Stimulated activated CD4-positive, alpha-beta T cell treated with anti-CD3 and anti-CD28 coated beads, Interleukin-15, amount 100 ng/mL, for 48 hours (primary cell): ENCODE data around the gene RITA1.
A peak's percentile ranks its signal among the peaks of the same experiment; 100 is the strongest.
"Not testable (repeated sequence)": the region's sequence is repeated elsewhere in the genome, so short reads cannot be mapped to it uniquely, and the experiment has no call there.

Experiments
- DNase-seq, 2 donors: peaks; one replicate each; pipeline ENCODE4 v3.0.0-alpha.2; 2020; ENCODE audit warnings: low read depth in 2 of 2

RITA1 gene

DNA sequence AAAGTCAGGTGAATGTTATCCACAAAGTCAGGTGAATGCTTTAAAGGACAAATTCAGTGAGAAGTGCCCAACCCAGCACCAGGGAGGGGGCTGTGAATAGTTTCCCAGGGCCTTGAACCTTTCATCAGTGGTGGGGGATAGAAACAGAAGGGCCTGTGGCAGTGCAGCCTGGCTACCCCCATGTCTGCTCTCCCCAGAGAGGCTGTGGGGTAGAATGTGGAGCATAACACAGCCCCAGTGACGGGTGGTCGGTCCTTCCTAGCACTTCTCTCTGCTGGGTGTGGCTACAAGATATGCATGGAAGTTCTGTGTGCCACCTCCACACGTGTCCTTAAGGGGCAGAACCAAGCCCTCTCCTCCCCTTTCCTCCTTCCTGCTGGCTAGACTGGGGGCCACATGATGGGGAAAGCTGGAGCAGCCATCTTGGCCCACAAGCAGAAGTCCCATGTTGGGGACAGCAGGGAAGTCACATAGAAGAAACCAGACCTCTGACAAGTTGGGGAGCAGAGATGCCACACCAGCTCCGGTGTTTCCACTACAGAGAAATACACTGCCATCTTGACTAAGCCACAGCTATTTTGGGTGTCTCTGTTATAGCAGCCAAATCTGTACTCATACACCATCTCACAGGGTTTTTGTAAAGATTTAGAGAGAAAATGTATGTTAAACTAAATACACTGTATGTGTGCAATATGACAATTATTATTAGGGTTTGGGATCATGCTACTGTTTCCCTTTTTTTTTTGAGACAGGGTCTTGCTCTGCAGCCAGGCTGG lies 17.0 kb downstream of the RITA1 start:
- no peak for DNase-seq

DNA sequence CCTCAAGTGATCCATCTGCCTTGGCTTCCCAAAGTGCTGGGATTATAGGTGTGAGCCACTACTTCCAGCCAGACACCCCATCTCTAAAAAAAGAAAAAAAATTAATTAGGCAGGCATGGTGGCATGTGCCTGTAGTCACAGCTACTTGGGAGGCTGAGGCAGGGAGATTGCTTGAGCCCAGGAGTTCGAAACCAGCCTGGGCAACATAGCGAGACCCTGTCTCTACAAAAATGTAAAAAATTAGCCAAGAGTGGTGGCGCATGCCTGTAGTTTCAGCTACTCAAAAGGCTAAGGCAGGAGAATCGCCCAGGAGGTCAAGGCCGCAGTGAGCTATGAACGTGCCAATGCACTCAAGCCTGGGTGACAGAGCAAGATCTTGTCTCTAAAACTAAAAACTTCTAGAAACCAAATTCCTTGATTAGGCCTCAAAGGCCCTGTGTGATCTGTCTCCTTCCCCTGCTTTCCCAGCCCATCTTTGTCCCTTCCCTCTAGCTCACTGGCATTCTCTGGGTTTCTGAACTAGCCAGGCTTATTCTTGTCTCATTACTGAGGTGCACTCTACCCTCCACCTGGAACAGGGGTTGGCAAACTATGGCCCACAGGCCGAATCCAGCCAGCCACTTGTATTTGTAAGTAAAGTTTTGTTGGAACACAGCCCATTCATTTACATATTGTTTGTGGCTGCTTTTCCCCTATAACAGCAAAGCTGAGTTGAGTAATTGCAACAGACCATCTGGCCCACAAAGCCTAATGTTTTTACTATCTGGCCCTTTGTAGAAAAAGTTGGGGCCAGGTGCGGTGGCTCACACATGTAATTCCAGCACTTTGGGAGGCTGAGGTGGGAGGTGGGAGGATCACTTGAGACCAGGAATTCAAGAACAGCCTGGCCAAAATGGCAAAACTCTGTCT lies 18.6 kb downstream of the RITA1 start:
- no peak for DNase-seq

DNA sequence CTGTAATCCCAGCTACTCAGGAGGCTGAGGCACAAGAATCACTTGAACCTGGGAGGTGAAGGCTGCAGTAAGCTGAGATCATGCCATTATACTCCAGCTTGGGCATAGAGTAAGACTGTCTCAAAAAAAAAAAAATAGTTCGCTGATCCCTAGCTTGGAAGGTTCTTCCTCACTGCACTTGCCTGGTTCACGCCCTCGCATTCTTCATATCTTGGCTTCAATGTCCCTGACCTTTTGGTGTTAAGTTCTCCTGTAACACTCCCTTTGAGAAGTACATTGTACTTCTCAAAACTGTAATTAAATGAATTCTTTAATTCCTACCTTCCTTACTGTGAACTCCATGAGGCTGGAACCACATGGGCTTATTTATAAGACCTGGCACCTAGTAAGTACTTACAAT lies 19.3 kb downstream of the RITA1 start:
- DNase-seq, result no peak

DNA sequence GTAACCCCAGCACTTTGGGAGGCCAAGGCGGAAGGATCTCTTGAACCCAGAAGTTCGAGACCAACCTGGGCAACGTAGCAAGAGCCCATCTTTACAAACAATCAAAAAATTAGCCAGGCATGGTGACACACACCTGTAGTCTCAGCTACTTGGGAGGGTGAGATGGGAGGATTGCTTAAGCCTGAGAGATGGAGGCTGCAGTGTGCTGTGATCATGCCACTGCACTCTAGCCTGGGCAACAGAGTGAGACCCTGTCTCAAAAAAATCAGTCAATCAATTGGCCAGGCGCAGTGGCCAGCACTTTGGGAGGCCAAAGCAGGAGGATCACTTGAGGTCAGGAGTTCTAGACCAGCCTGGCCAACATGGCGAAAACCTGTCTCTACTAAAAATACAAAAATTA lies 21.3 kb downstream of the RITA1 start:
- DNase-seq, result not testable (repeated sequence)

DNA sequence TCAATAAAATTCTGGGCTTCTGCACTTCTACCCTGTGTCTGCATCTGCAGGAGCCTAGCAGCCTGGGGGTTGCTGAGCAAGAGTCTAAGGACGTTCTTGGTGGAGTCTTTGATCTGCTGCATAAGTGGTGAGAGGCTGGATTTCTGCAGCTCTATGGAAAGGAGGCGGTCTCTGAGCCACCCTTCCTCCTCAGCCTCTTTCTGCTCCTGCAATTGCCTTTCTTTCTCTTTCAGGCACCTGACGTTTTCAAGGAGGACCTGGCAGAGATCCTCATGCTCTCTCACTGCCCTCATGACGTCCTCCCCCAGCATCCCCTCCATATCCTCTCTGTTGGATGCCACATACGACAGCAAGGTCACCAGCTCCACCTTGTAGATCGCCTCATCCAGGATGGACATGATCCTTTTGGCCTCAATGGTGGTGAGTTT lies 22.1 kb downstream of the RITA1 start:
- DNase-seq, result no peak

DNA sequence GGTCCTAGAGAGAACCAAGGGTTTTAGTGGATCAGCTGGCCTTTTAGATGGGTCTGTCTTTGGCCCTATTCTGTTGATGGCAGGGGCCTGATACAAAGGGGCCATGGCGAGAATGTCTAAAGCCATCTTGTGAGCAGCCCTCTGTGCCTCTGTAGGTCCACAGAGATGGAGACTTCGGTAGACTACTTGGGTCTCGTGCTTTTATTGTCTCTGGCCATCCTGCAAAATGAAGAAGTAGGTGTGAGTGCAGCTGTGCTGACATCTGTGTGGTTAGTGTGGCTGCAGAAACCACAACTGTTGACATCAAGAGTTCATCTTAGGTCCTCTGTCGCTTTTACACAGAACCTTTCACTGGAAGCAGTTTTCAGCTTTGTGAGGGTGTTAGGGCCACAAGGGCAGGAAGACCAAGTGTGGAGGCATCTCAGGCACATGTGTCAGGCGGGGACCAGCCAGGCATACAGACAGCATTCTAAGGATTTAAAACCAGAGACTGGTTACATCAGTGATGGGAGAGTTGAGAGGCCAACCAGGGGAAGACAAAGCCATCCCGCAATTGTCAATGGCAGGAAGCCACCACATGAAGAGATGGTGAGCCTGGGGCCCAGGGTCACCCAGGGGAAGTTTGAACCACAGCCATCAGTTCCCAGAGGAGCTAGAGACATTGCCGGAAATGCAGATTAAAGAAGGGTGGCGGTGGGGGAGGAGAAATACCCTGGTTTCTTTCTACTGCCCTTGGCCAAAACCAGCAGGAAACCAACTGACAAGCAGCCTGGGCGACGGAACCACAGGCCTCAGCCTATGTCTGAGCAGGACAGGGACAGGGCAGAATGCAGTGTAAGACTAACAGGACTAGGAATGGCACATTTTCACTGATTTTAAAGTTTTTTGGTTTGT lies 22.8 kb downstream of the RITA1 start:
- peak in 1 of 2 donors; percentile 44 for DNase-seq

DNA sequence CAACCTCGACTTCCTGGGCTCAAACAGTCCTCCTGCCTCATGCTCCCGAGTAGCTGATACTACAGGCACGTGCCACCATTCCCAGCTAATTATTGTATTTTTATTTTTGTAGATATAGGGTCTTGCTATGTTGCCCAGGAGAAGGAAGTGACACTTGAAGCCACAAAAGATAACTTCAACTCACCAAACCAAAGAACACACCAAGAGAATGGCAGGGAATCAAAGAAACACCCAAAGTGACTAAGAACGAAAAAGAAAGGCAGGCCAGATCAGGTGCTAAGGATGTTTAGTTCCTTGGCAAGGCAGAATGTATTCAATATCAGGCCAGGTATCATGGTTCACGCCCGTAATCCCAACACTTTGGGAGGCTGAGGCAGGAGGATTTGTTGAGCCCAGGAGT lies 25.6 kb downstream of the RITA1 start:
- DNase-seq, result no peak

DNA sequence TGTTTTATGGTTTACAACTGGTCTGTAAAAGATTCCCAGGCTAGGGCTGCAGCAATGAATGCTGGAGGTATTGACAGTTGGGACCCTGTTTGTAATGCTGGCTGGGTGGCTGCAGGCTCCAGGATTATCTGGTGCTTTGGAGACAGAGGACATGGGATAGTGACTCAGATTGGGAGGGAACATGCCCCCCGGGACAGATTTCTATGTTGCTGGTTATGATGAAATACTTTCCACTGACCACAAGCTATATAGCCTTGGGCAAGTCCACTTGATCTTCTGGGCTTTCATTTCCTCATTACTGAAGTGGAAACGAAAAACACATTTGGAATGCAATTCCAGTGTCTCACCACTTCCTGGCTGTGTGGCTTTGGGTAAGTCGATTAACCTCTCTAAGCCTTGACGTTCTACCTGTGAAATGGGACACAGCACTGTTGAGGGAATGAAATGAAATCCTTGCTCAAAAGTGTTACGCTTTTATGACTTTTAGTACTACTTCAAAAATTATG lies 29.4 kb downstream of the RITA1 start:
- no peak for DNase-seq

DNA sequence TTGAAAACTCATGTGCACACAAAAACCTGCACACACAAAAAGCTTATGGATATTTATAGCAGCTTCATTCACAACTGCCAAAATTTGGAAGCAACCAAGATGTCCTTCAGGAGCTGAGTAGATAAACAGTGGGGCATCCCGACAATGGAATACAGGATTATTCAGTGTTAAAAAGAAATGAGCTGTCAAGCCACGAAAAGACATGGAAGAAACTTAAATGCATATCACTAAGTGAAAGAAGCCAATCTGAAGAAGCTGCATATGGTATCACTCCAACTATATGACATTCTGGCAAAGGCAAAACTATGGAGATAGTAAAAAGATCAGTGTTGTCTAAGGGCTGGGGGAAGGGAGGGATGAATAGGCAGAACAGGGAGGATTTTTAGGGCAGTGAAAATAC lies 30.5 kb downstream of the RITA1 start:
- no peak for DNase-seq

DNA sequence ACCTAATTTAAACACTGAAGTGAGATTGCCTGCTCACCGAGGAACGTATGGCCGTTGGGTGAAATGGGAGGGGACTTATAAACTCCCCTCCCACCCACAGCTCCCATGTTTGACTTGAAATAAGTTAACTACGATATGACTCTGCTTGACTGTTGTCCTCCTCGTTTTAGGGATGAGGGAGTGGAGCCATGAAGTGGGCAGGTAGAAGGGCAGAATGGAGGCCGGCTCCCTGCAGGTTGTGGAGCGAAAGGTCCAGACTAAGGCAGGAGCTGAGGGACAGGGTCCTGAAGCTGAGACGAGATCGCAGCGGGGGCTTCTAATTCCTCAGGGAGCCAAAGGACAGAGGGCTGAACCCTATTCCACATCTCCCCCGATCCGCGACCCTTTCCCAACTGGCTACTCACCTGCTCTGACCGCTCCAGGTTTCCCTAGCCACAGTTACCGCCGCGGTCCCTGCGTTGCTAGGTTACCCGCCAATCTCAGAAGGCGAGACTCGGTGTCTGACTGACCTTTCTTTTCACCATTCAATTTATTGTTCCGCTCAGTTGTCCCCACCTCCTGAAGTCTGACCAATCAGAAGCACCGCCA lies 35.2 kb downstream of the RITA1 start:
- DNase-seq, result no peak

DNA sequence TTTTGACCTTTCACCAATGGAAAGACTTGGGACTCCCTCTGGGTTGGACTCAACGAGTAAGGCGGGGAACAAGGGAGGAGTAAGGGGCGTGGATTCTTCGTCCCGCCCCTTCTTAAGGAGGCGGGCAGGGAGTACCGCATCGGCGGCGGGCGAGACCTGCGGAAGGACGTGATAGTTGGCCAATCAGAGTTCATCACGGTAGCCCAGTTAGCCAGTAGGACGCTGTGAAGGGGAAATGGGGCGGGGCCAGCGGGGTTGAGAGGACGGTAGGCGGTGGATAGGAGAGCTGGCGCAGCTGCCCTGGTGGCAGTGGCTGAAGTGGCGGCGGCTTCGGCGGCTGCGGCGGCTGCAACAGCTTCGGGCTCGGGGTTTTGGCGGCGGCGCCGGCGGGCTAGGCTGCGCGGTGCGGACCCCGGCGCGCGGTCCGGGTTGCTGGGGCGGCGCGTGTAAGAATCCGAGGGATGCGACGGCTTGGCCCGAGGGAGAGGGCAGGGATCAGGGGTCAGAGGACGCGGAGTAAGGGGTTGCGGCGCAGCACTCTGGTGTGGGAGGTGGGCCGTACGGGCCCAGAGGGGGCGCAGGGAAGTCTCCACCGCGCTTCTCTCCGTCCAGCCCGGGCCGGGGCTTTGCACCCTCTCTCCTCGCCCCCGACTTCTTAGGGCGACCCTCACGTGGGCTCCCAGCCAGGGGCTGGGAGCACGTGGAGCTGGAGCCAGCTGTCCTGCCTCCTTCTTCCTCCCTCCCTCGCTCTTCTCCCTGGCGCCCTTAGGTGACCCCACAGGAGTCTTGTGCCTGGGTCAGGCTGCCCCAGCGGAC lies 35.9 kb downstream of the RITA1 start, which contains the start of gene TPCN1:
Gene TPCN1 (plus strand): TSS at position 284 of the 816 bp plus-strand sequence. CDS start 5,389 bp downstream, outside the sequence.
- DNase-seq, result peak; percentile 99 to 100

DNA sequence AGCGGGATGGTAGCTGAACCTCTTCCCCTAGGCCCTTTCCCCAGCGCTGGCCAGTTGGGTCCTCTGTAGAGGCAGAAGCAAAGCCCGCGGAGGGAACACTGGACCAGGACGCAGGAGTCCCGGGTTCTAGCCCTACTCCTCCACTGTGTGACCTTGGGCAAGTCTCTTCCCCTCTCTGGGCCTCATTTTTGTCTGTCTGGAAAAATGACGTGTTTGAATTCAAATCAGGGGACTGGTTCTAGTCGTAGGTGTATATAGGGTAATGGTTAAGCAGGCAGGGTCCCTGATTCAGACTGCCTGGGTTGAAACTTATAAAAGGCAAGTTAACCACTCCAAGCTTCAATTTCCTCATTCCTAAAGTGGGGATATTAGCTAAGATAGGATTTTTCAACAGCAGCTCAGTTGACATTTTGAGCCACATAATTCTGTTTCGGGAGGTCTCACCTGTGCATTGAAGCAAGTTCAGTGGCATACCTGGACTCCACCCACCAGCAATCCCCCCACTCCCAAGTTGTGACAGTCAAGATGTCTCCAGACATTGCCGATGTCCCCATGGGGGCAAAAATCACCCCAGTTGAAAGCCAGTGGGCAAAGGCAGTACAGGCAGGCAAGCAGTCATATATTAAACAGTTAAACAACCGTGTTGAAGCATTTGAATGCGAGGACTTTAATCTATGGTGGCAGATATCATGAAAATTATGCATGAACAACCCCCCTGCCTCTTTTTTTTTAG lies 36.6 kb downstream of the RITA1 start:
- DNase-seq, result no peak

DNA sequence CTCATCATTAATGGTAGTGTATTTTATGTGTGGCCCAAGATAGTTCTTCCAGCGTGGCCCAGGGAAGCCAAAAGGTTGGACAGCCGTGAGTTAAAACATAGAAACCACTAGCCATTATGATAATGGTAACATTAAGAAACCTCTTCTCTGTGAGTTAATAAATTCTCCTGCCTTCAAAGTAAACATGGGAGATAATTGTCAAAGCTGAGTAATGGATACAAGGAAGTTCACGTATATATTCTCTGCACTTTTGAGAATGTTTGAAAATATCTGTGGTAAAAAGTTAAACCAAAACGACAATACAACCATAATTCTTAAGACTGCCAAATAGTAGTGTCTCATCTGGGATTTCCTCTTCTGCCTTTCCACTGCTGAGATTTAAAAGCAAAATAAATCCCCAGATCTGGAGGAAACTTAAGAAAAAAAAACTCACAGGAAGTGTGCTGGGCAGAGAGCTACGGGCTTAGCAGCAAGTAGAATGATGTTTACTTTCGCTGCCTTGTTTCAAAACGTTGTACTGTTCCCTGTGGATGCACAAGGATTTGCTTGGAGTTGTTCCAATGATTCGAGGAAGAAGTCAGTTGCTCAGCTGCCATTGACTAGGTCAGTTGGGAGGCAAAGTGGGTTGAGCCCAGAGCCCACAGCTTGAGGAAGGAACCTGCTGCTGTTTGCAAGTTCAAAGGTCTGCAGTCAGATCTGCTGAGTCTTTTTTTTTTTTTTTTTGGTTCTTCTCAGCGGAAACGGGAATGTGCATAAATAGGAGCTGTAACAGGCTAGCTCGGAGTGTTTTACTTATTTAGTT lies 37.4 kb downstream of the RITA1 start:
- DNase-seq, result no peak

DNA sequence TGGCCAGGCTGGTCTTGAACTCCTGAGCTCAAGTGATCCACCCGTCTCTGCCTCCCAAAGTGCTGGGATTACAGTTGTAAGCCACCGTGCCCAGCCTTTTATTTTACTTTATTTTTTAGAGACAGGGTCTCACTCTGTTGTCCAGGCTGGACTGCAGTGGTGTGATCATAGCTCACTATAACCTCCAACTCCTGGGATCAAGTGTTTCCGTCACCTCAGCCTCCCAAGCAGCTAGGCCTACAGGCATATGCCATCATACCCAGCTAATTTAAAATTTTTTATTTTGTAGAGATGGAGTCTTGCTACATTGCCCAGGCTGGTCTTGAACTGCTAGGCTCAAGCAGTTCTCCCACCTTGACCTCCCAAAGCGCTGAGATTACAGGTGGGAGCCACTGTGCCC lies 39.4 kb downstream of the RITA1 start:
- DNase-seq, result no peak

DNA sequence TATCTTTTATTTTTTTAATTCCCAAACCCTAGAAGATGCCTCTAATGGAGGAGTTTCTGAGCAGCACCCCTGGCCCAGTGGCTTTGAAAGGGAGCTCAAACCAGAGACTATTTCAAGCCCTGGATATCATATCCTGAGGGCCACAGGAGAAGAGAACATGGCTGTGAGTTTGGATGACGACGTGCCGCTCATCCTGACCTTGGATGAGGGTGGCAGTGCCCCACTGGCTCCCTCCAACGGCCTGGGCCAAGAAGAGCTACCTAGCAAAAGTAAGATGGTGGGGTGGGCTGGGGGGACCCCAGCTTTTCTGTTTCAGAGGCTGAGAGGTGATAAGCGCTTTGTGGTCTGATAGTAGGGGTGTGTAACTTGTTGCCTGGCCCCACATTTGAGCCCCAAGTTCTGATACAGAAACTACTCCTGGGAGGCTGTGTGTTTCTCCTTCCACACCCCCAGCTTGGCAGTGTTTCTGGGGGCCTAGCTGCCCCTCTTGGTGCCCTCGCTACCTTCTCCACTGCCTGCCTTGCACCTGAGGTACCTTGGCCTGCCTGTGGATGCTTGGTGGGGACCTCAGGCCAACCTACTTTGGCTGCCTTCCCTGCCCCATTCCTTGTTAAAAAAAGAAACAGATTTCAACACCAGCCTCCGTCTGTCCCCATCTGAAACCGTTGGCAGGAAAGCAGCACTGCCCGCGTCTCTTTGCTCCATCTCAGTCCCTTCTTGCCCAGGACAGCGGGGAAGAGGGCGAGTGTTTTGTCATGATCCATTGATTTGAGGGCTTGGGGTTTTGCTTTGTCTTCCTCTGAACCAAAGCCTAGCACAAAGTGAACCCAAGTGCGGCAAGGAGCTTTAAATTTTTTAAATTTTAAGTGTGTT lies 41.4 kb downstream of the RITA1 start:
- no peak for DNase-seq

DNA sequence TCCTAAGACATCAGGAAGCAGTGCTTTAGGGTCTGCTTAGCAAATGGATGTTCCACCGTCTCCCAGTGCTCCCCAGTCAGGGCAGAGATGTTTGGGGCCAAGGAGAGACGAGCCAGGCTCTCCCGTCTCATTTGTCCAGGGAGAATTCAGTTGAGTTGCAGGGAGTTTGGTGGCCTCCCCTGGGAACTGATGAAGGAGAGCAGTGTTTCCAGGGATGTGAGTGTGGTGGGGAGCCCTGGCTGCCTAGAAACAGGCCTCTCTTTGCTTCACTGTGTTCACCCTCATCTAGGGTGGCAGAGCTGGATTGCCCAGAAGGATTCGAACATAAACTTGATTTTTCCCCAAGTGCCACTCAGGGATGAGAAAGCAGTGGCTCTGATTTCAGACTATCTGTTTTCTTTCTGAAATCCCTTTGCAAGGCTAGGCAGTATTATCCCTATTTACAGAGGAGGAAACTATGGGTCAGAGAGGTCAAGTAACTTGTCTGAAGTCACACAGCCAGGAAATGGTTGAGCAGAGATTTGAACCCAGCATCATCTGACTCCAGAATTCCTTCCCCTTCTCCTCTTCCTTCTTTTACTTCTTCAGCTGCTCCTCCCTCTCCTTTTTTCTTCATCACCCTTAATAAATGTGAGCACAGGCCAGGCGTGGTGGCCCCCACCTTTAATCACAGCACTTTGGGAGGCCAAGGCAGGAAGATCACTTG lies 42.3 kb downstream of the RITA1 start:
- DNase-seq, result no peak

DNA sequence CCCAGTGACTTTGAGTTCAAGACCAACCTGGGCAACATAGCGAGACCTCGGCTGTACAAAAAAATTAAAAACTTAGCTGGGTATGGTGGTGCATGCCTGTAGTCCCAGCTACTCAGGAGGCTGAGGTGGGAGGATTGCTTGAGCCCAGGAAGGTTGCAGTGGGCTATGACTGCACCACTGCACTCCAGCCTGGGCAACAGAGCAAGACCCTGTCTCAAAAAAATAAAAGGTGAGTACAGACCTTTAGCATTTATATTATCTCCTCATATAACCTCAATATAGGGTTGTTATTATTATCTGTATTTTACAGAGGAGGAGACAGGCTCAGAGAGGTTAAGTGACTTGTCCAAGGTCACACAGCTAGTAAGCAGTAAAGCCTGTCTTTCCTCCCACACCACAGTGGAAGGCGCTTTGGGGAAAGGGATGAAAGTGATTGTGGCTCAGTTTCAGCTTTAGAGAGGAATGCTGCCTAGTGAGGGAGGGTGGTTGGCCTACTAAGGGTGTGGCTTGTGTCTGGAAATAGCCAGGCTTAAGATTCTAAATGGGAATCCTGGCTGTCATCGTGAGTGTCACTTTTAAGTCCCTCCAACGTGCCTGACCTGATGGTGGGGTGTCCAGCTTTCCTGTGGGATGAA lies 43.0 kb downstream of the RITA1 start:
- DNase-seq, result no peak
